ENCODE data around the gene NUP62. TPM values are rescaled to one million over a fixed set of nuclear protein-coding genes. Genes with fewer than 3 reads are reported as not detected.
"Not testable (repeated sequence)": the region's sequence is repeated elsewhere in the genome, so short reads cannot be mapped to it uniquely, and the experiment has no call there.

Gene NUP62
- total and polyA plus RNA-seq, 12 donors: 13.2 to 48.1 (median 32.7) TPM

DNA sequence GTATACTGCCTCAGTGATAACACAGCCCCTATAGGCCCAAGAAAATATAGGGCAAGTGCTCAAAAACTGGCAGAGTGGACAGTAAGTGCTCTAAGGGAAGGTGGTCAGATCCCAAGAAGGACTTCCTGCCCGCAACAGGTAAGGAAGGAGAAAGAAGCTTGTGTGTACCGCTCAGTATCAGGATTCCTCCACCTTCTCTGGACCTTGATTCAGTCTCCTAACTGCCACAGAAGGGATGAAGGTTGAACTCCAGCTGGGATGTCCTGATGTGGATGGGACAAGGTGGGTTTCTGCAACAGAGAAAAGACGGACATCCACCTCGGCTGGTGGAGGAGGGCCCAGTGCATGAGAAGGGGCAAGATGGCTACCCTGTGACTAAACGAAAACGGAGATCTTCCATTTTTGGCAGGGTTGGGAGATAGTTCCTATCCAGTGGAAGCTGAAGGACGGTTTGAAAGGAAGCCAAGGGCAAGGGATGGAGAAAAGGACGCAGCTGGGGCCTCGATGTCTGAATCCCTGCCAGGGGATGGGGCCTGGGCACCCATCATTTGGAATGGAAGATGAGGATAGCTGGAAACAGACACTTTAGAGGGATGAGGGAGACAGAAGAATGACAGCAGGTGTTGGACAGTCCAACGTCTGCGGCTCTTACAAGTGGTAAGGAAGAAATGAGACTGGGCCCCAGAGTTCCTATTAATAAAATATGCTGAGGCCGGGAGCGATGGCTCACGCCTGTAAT is 1.6 kb downstream of the NUP62 start:
- Histone ChIP-seq H3K36me3 (peaks cover 0 to 59% (median 5%) of the 10 kb centered on the region in 9 donors), H3K9me3 (no peaks in the 10 kb centered on the region), H3K27me3 (no peaks in the 10 kb centered on the region), H3K4me3 (peak overlapping the region in 6 of 10 donors; percentile 72 to 98 (median 90)), H3K4me1 (peaks cover 4 to 61% (median 24%) of the 10 kb centered on the region in 9 donors), H3K27ac (peak overlapping the region in 3 of 10 donors; percentile 94 to 96 (median 95))
- ATAC-seq: no peak
- WGBS, 2 donors: 80 to 82% methylated on average over 14 of the region's 14 CpGs
- intact Hi-C loops (cut with DNase I): loop anchor here in 2 of 10 donors (2.0 to 5.0 kb wide), 2 partner anchors 45 to 51 kb away; partner anchors contain the start of genes AKT1S1 (in 1 of the 2) and TBC1D17 (in 1 of the 2)
- TF ChIP-seq CTCF (IDR thresholded peaks at IDR 0.05): no peak
- no peak for DNase-seq

DNA sequence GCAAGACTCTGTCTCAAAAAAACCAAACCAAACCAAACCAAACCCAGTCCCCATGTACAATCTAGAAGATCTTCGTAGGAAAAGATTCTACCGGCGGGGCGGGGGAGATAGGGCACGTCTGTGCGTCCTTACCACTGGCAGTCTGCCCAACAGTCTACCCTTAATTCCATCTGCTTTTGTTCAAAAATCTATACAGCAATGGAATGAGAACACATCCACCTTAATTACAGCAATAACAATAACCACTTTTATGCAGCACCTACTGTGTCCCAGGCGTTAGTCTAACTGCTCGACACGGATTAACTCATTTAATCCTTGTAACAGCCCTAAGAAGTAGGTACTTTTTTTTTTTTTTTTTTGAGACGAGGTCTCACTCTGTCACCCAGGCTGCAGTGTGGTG is 2.8 kb downstream of the NUP62 start:
- no peak for TF ChIP-seq CTCF (IDR thresholded peaks at IDR 0.05)
- Histone ChIP-seq H3K4me1 (peaks cover 4 to 73% (median 24%) of the 10 kb centered on the region in 9 donors), H3K27me3 (no peaks in the 10 kb centered on the region), H3K27ac (no peak overlapping the region), H3K4me3 (no peak overlapping the region), H3K36me3 (peaks cover 0 to 69% (median 7%) of the 10 kb centered on the region in 9 donors), H3K9me3 (no peaks in the 10 kb centered on the region)
- intact Hi-C loops (cut with DNase I): loop anchor here in 1 of 10 donors (5.0 kb wide), 1 partner anchor 44 kb away; no protein-coding TSS in a partner anchor
- DNase-seq: no peak
- 87 to 91% methylated on average over 10 of the region's 10 CpGs for WGBS, 2 donors
- ATAC-seq: no peak

- intact Hi-C loops (cut with DNase I): loop anchor here in 1 of 10 donors (5.0 kb wide), 1 partner anchor 43 kb away; no protein-coding TSS in a partner anchor
- Histone ChIP-seq H3K4me3 (no peak overlapping the region), H3K9me3 (no peaks in the 10 kb centered on the region), H3K27me3 (no peaks in the 10 kb centered on the region), H3K27ac (peak overlapping the region in 1 of 10 donors; percentile 74), H3K36me3 (peaks cover 0 to 74% (median 9%) of the 10 kb centered on the region in 9 donors), H3K4me1 (peaks cover 4 to 74% (median 24%) of the 10 kb centered on the region in 9 donors)
- ATAC-seq: no peak
- DNase-seq: no peak
- 78 to 84% methylated on average over 5 of the region's 5 CpGs for WGBS, 2 donors
- TF ChIP-seq CTCF (IDR thresholded peaks at IDR 0.05): no peak
Measured at GRCh38 chr19:49925486-49925885, 3.8 kb downstream of the NUP62 start.

DNA sequence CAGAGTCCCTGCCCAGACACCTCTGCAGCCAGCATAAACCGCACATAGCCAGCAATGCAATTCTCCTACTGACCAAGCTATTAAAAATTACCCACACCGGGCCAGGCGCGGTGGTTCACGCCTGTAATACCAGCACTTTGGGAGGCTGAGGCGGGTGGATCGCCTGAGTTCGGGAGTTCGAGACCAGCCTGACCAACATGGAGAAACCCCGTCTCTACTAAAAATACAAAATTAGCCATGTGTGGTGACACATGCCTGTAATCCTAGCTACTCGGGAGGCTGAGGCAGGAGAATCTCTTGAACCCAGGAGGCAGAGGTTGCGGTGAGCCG is 4.5 kb downstream of the NUP62 start:
- intact Hi-C loops (cut with DNase I): loop anchor here in 1 of 10 donors (5.0 kb wide), 1 partner anchor 43 kb away; no protein-coding TSS in a partner anchor
- Histone ChIP-seq H3K4me1 (peaks cover 4 to 70% (median 24%) of the 10 kb centered on the region in 9 donors), H3K27ac (peak overlapping the region in 1 of 10 donors; percentile 74)

More for the DNA sequence above, 4.5 kb downstream of the NUP62 start:
- DNase-seq, H3K4me3 ChIP-seq, H3K9me3 ChIP-seq, ATAC-seq, H3K27me3 ChIP-seq: not testable (repeated sequence)
- H3K36me3 ChIP-seq: peaks cover 0 to 77% (median 9%) of the 10 kb centered on the region in 9 donors
- WGBS, 2 donors: 94 to 95% methylated on average over 13 of the region's 13 CpGs

All from heart right ventricle (tissue), 16 donors.